Occipital lobe (tissue), 2 donors: ENCODE results near the gene NFKBIZ. TPM values are rescaled to one million over a fixed set of nuclear protein-coding genes. Genes with fewer than 3 reads are reported as not detected.

Source experiments
- DNase-seq: peaks from one replicate; lab custom pipeline; 2025; lab: John Stamatoyannopoulos, UW
- total RNA-seq: library from RNA; depleted of rRNA; stranded (reverse); fragments of >200 nt; gene quantifications from one replicate; pipeline ENCODE4 v1.2.3, GENCODE V29; 2014

Gene NFKBIZ
- total RNA-seq, 1 donor from 2014 or later, result 2.3 TPM

- peak; percentile 28 for DNase-seq
These were observed 21.8 kb upstream of the NFKBIZ start for GRCh38 chr3:101827211-101828174.

GRCh38 chr3:101828276-101828675, 21.0 kb upstream of the NFKBIZ start:
- no peak for DNase-seq

DNA sequence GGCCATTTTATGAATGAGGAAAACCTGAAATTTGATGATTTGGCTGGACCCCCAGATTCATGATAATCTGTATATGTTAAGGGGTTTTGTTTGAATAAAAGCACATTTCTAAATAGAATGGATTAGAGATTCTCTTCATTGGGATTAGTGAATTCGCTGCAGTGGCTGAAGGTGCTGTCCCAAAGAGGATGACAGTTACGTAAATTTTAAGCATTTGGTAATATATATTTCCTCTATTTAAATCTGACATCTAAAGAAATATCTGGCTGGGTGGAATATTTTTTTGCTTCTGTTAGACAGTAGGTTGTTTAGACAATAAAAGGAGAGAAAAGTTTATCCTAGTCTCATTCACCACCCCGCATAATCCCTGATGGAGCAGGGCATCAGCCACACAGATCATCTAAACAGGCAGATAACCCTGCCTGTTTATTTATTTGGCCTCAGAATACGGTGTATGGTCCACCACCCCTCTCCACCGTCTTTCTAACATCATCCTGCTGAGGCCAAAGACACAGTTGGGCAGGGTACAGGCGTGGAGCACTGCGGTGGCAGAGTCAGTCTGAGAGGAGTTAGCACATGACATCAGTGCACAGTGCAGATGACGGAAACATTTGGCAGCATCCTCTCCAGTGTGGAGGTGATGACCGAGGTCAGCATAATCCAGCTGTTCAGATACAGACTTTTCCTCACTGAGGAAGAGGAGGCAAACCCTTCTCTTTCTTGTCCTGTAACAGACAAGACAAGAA, 20.4 kb upstream of the NFKBIZ start:
- no peak for DNase-seq

GRCh38 chr3:101829437-101829830, 19.9 kb upstream of the NFKBIZ start:
- no peak for DNase-seq

DNA sequence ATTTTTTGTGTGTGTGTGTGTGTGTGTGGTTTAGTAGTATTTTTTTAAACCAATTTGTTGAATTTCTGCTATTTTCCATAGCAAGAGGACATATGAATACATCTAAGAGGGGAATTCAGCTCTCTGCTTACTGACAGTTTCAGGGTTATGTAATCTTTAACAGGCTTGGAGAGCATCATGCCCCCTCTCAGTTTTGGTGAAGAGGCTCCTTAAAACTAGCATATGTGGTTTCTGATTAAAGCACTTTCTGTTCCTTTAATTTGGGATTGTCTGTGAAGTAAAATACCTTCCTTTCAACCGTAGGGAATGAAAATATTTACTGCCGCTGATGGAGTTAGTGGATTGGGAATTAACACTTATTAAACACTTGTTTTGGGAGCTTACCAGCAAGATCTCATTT, 19.4 kb upstream of the NFKBIZ start:
- no peak for DNase-seq

- no peak for DNase-seq
These were observed 15.8 kb upstream of the NFKBIZ start for GRCh38 chr3:101833446-101833974.

DNA sequence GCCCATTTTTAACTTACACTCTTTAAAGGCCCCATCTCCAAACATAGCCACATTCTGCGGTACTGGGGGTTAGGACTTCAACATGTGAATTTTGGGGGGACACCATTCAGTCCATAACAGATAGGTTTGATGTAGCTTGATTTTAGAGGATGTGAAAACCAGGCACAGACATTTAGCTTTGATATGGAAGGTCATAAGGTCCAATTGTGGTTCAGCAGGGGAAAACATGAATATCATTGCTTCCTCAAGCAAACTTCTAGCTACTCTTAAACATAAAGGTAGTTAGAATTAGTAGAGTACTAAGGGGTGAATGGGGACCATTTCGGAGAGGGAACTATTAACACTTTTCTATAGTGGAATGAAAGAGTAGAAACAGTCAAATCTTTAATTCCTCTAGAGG, 13.6 kb upstream of the NFKBIZ start:
- no peak for DNase-seq

- no peak for DNase-seq
These were observed 13.2 kb upstream of the NFKBIZ start for GRCh38 chr3:101836160-101836559.

DNA sequence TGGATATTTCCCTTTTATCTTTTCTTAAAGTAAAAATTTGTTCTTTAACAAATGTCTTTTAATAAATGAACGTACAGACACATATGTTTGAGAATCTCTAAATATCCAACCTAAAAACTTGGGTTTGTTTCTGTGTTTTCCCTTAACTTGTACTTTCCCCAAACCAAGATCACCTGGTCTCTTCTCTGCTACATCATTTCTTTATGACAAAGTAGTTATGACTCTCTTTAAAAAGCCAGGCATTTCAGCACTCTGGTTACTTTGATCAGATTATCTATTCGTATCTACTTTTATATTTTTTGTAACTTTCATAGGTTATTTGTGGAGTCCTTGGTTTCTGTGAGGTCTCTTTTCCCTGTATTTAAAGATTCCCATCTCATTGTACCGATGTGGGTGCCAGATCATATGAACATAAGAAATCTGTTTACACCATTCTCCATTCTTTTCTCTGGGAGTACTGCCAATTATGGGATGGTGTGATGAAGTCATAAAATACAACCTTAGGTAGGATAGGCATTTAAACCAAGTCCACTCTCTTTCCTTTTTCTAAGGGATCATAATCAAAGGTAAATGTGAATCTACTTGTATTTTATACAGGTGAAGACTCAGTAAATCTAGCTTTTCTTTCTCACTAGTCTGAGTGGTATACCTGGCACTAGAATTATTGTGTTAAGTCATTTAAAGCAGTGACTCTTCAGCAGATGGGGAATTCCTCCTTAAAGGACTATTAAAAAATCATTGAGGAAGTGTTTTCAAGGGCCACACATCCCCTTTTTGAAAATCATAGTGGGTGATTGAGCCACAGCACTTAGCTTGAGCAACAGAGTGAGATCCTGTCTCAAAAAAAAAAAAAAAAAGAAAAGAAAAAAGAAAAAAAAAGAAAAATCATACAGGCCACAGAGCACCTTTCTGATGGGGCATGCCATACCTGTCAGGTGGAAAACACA, 12.4 kb upstream of the NFKBIZ start:
- no peak for DNase-seq

GRCh38 chr3:101838691-101839090, 10.6 kb upstream of the NFKBIZ start:
- no peak for DNase-seq

DNA sequence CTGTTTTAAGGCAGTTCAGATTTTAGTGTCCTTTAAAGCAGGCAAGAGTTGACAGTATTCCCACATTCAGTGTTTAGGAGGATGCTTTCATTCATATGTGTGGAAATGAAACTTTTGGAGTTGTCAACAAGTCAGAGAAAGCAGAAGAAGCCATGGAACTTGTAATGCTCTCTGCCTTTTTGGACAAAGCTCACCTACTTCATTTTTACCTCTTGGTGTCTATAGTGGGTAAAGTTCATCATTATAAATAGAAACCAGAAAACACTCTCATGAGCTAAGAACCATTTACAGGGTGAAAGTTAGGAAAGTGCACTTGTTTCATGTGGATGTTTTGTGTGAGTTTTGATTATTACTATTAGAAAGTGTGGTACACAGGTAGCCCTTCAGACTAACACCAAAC, 9.2 kb upstream of the NFKBIZ start:
- no peak for DNase-seq

DNA sequence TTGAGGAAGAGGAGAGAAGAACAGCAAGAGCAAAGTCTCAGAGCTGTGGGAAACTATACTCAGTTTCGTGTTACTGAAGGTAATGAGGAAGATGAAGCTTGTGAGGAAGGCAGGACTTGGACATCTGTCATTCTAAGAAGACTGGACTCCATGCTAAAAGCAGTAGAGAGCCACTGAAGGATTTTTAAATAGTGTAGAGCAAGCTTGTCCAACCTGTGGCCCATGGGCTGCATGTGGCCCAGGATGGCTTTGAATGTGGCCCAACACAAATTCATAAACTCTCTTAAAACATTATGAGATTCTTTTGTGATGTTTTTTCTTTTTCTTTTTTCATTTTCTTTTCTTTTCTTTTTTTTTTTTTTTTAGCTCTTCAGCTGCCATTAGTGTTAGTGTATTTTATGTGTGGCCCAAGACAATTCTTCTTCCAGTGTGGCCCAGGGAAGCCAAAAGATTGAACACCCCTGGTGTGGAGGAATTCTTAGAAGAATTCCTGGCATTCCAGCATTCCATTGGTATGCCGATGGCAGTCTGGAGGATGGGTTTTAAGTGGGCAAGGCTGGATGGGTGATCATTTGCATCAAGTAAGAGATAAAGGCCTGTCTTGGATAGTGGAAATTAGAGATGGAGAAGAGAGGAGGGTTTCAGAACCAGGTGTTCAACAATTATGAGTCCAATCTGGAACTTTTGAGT, 6.9 kb upstream of the NFKBIZ start:
- DNase-seq, result no peak

- no peak for DNase-seq
These were observed 6.4 kb upstream of the NFKBIZ start for GRCh38 chr3:101842935-101843330.

- DNase-seq, result no peak
These were observed 3.9 kb upstream of the NFKBIZ start for GRCh38 chr3:101845425-101845824.

DNA sequence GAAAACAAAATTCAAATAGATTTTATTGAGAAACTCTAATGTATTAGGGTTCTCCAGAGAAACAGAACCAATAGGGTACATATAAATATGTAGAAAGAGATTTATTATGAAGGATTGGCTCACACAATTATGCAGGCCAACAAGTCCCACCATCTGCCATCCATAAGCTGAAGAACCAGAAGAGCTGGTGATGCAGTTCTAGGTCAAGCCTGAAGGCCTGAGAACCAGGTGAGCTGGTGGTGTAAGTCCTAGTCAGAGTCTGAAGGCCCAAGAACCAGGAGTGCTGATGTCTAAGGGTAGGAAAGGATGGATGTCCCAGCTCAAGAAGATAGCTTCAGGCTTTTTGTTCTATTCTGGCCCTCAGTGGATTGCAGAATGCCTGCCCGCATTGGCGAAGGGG, 2.6 kb upstream of the NFKBIZ start:
- no peak for DNase-seq

- DNase-seq, result no peak
These were observed 2.0 kb upstream of the NFKBIZ start for GRCh38 chr3:101847328-101847727.

DNA sequence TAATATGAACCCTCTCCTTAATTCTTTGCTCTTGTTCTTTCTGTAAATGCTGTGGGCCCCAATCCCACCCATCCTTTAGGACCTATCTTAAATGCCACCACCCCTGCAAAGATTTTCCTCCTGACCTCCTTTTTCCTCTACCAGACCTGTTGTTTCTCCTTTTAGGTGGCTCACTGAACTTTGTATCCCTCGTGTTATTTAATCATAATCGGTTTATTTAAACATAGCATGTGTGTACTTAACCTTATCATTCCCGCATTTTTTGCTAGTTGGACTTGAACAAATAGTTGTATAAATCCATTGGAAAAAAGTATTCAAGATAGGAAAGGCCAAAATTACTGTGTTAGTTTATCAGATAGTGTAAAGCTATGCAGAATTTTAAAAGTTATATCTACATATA, 988 bp upstream of the NFKBIZ start:
- no peak for DNase-seq

DNA sequence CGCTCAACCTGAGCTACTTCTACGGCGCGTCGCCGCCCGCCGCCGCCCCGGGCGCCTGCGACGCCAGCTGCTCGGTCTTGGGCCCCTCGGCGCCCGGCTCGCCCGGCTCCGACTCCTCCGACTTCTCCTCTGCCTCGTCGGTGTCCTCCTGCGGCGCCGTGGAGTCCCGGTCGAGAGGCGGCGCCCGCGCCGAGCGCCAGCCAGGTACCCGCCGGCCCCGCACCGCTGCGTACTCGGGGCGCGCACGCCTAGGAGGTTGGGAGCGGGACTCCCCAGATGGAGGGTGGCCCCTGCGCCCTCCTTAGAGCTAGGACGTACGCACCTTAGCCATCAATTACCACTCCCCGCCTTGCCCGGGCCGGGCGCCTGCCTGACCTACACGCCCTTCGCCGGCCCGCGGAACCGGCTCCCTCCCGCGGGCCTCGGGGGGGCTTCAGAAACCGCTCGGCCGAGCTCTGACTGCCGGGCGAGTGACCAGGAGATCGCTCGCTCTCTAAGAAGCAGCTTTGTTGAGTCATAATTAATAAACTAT, 466 bp downstream of the NFKBIZ start:
- peak; percentile 56 for DNase-seq

DNA sequence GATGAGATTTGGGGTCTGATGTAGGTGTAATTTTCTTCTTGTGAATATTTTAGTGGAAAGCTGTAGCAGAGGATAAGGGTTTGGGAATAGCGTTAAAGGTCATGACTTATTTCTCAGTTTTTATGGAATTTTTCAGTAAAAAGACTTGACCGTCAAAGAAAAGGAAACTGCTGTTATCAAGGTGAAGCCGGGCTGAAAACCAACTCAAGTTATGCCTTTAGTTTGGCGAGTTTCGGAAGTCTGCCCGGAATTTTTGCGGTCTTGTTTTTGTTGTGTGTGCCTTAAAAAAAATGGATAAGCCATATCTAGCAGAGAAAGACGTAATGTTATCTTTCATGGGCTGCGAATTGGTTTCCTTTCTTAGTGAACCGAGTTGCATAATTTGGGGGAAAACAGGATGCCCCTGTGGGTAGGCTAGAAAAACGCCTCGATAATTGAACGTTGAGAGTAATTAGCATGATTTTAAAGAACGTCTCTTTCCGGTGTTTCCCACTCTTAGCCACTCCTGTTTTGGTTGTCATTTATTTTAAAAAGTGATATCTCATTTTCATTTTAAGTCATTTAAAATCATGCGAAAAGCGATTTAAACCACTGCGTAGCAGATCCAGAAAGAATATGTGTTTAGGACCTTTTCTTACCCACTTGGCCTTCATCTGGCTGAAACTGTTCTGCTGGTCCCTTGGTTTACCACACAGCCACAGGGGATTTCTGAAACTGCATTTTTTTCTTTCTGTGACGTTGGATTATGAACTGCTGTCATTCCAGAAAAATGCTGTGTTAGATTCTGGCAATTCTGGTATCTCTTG, 1.1 kb downstream of the NFKBIZ start:
- DNase-seq, result no peak
